Gastroesophageal sphincter (tissue), 4 donors: ENCODE results near the gene GADL1. TPM values are rescaled to one million over a fixed set of nuclear protein-coding genes. Genes with fewer than 3 reads are reported as not detected.

Source experiments
- ATAC-seq: fragments of 150-250 bp; one replicate; pipeline ENCODE4 v1.9.1; 2016; ENCODE audit warnings: mild to moderate bottlenecking, moderate library complexity
- H3K27ac ChIP-seq, 4 donors: fragments of 200-600 bp; sonication (generic) in 3 of 4; 1 replicate in 3 of 4; 2 replicates in 1 of 4; pipeline ENCODE4 v1.5.1; 2016 to 2019
- H3K27me3 ChIP-seq: fragments of 200-600 bp; sonication (generic); one replicate; pipeline ENCODE4 v1.5.1; 2019
- H3K36me3 ChIP-seq, 2 donors: fragments of 200-600 bp; sonication (generic); one replicate each; pipeline ENCODE4 v1.5.1; 2019; ENCODE audit warnings: control low read depth in 1 of 2
- H3K4me1 ChIP-seq, 3 donors: fragments of 200-600 bp; sonication (generic); 1 replicate in 2 of 3; 2 replicates in 1 of 3; pipeline ENCODE4 v1.5.1; 2016 to 2019; ENCODE audit warnings: control low read depth in 2 of 3
- H3K4me3 ChIP-seq, 2 donors: fragments of 200-600 bp; sonication (generic); one replicate each; pipeline ENCODE4 v1.5.1; 2019; ENCODE audit warnings: mild to moderate bottlenecking in 1 of 2, moderate library complexity in 1 of 2
- H3K9me3 ChIP-seq, 3 donors: fragments of 200-600 bp; sonication (generic); one replicate each; pipeline ENCODE4 v1.5.1; 2017 to 2019; ENCODE audit warnings: control low read depth in 2 of 3
- CTCF ChIP-seq, 4 experiments: fragments of 200-600 bp in 2 of 4; fragments of 450-650 bp in 2 of 4; sonication (generic) in 1 of 4; IDR thresholded peaks; one replicate each; pipeline ENCODE4 v1.5.1; 2017 to 2019; ENCODE audit warnings: antibody characterized with exemption in 4 of 4, mild to moderate bottlenecking in 2 of 4, moderate library complexity in 2 of 4
- EP300 ChIP-seq: sonication (generic); formaldehyde crosslinking; IDR thresholded peaks from one replicate; pipeline ENCODE4 v1.6.1; 2017; ENCODE audit warnings: antibody characterized with exemption, mild to moderate bottlenecking
- POLR2A ChIP-seq, 2 donors: fragments of 450-650 bp; IDR thresholded peaks; one replicate each; pipeline ENCODE4 v1.6.1; 2017; ENCODE audit warnings: antibody characterized with exemption in 2 of 2, mild to moderate bottlenecking in 2 of 2, moderate library complexity in 1 of 2
- POLR2AphosphoS5 ChIP-seq: sonication (generic); formaldehyde crosslinking; IDR thresholded peaks from one replicate; pipeline ENCODE4 v1.6.1; 2017; ENCODE audit warnings: antibody characterized with exemption
- WGBS, 2 donors: methylation state at CpG; one replicate each; pipeline ENCODE4 v1.1.5; 2018; ENCODE audit warnings: low coverage in 1 of 2; 5-methylcytosine and 5-hydroxymethylcytosine counted together
- total RNA-seq, 4 donors: library from RNA; depleted of rRNA; stranded (reverse); fragments of >200 nt; gene quantifications; one replicate each; pipeline ENCODE4 v1.1.0, GENCODE V29; 2016

Gene GADL1
- total RNA-seq, 4 donors from 2014 or later: 2.2 to 20.9 (median 3.9) TPM

- Histone ChIP-seq H3K27me3 (no peaks in the 10 kb centered on the region), H3K9me3 (no peaks in the 10 kb centered on the region), H3K27ac (peak overlapping the region in 1 of 4 donors; percentile 19), H3K4me3 (no peak overlapping the region), H3K36me3 (no peaks in the 10 kb centered on the region), H3K4me1 (peaks cover 0 to 46% (median 3%) of the 10 kb centered on the region in 3 donors)
- WGBS, 2 donors: 83 to 90% methylated on average over 7 of the region's 7 CpGs
- TF ChIP-seq POLR2A (IDR thresholded peaks at IDR 0.05): no peak
- no peak for TF ChIP-seq EP300
- TF ChIP-seq CTCF (IDR thresholded peaks at IDR 0.05): no peak
- no peak for TF ChIP-seq POLR2AphosphoS5
- no peak for ATAC-seq
These were observed 143.5 kb downstream of the GADL1 start for GRCh38 chr3:30750967-30751366.

GRCh38 chr3:30749230-30749629 lies 145.2 kb downstream of the GADL1 start:
- H3K27me3 ChIP-seq: no peaks in the 10 kb centered on the region
- TF ChIP-seq EP300: no peak
- TF ChIP-seq CTCF (IDR thresholded peaks at IDR 0.05): no peak
- TF ChIP-seq POLR2AphosphoS5: no peak
- no peak for TF ChIP-seq POLR2A (IDR thresholded peaks at IDR 0.05)
- no peak for ATAC-seq
- no peak overlapping the region for H3K4me3 ChIP-seq
- H3K27ac ChIP-seq: peak overlapping the region; percentile 9 to 36 (median 24)
- no peaks in the 10 kb centered on the region for H3K36me3 ChIP-seq
- peaks cover 0 to 29% (median 3%) of the 10 kb centered on the region in 3 donors for H3K4me1 ChIP-seq
- H3K9me3 ChIP-seq: no peaks in the 10 kb centered on the region

- WGBS, 2 donors: 60 to 63% methylated on average over 4 of the region's 4 CpGs
- Histone ChIP-seq H3K27me3 (no peaks in the 10 kb centered on the region), H3K27ac (no peak overlapping the region), H3K4me3 (no peak overlapping the region), H3K4me1 (peaks cover 0 to 29% (median 3%) of the 10 kb centered on the region in 3 donors), H3K36me3 (no peaks in the 10 kb centered on the region), H3K9me3 (no peaks in the 10 kb centered on the region)
- no peak for TF ChIP-seq EP300
- TF ChIP-seq CTCF (IDR thresholded peaks at IDR 0.05): peak in 3 of 4 experiments; percentile 33 to 53 (median 43)
- ATAC-seq: no peak
These were observed 146.6 kb downstream of the GADL1 start for GRCh38 chr3:30747771-30748281.

- no peak for TF ChIP-seq CTCF (IDR thresholded peaks at IDR 0.05)
- no peak for TF ChIP-seq EP300
- TF ChIP-seq POLR2AphosphoS5: no peak
- no peak for TF ChIP-seq POLR2A (IDR thresholded peaks at IDR 0.05)
- Histone ChIP-seq H3K27ac (no peak overlapping the region), H3K27me3 (no peaks in the 10 kb centered on the region), H3K4me1 (peaks cover 0 to 19% (median 3%) of the 10 kb centered on the region in 3 donors), H3K4me3 (no peak overlapping the region), H3K9me3 (no peaks in the 10 kb centered on the region), H3K36me3 (no peaks in the 10 kb centered on the region)
- ATAC-seq: no peak
These were observed 150.7 kb downstream of the GADL1 start for GRCh38 chr3:30743641-30744317.
